Measurements from ENCODE around the gene GCNT3.

Gene GCNT3

GRCh38 chr15:59611276-59612260 lies at the start of gene GCNT3:
TSS of gene GCNT3 (plus strand) at chr15:59611783. CDS start at chr15:59618239, 6,456 bp downstream.
- DNase-seq (ENCODE audit: low read depth in 2 of 2), result no peak

GRCh38 chr15:59562448-59563186 lies 49.0 kb upstream of the GCNT3 start:
- DNase-seq (ENCODE audit: low read depth in 2 of 2), result no peak

- DNase-seq (ENCODE audit: low read depth in 2 of 2), result no peak
Measured at GRCh38 chr15:59565299-59565698, 46.3 kb upstream of the GCNT3 start.

GRCh38 chr15:59567324-59567723 lies 44.3 kb upstream of the GCNT3 start:
- no peak for DNase-seq (ENCODE audit: low read depth in 2 of 2)

- no peak for DNase-seq (ENCODE audit: low read depth in 2 of 2)
Measured at GRCh38 chr15:59569477-59569876, 42.1 kb upstream of the GCNT3 start.

- no peak for DNase-seq (ENCODE audit: low read depth in 2 of 2)
Measured at GRCh38 chr15:59570315-59570714, 41.3 kb upstream of the GCNT3 start.

- DNase-seq (ENCODE audit: low read depth in 2 of 2), result no peak
Measured at GRCh38 chr15:59571606-59572005, 40.0 kb upstream of the GCNT3 start.

- no peak for DNase-seq (ENCODE audit: low read depth in 2 of 2)
Measured at GRCh38 chr15:59583088-59583487, 28.5 kb upstream of the GCNT3 start.

GRCh38 chr15:59587085-59587826 lies 24.3 kb upstream of the GCNT3 start:
- no peak for DNase-seq (ENCODE audit: low read depth in 2 of 2)

GRCh38 chr15:59590027-59590426 lies 21.6 kb upstream of the GCNT3 start:
- no peak for DNase-seq (ENCODE audit: low read depth in 2 of 2)

- DNase-seq (ENCODE audit: low read depth in 2 of 2), result no peak
Measured at GRCh38 chr15:59591356-59591755, 20.2 kb upstream of the GCNT3 start.

GRCh38 chr15:59594493-59594942 lies 17.1 kb upstream of the GCNT3 start:
- DNase-seq (ENCODE audit: low read depth in 2 of 2), result no peak

GRCh38 chr15:59594991-59595390 lies 16.6 kb upstream of the GCNT3 start:
- DNase-seq (ENCODE audit: low read depth in 2 of 2), result no peak

- no peak for DNase-seq (ENCODE audit: low read depth in 2 of 2)
Measured at GRCh38 chr15:59595434-59595915, 16.1 kb upstream of the GCNT3 start.

- DNase-seq (ENCODE audit: low read depth in 2 of 2), result no peak
Measured at GRCh38 chr15:59596640-59597039, 14.9 kb upstream of the GCNT3 start.

- no peak for DNase-seq (ENCODE audit: low read depth in 2 of 2)
Measured at GRCh38 chr15:59598461-59598860, 13.1 kb upstream of the GCNT3 start.

GRCh38 chr15:59605994-59606393 lies 5.6 kb upstream of the GCNT3 start:
- DNase-seq (ENCODE audit: low read depth in 2 of 2), result no peak

- no peak for DNase-seq (ENCODE audit: low read depth in 2 of 2)
Measured at GRCh38 chr15:59609730-59610712, 1.6 kb upstream of the GCNT3 start.

- no peak for DNase-seq (ENCODE audit: low read depth in 2 of 2)
Measured at GRCh38 chr15:59614153-59614552, 2.6 kb downstream of the GCNT3 start.

- no peak for DNase-seq (ENCODE audit: low read depth in 2 of 2)
Measured at GRCh38 chr15:59615661-59616060, 4.1 kb downstream of the GCNT3 start.

GRCh38 chr15:59616379-59616778 lies 4.8 kb downstream of the GCNT3 start:
- no peak for DNase-seq (ENCODE audit: low read depth in 2 of 2)
